Suprapubic skin (tissue), 4 donors: Measurements from ENCODE around the gene RAPGEF2. TPM values are rescaled to one million over a fixed set of nuclear protein-coding genes. Genes with fewer than 3 reads are reported as not detected.

Experiments used
- DNase-seq, 2 donors: peaks; one replicate each; pipeline ENCODE4 v3.0.0-alpha.2; 2019; ENCODE audit warnings: low spot score in 2 of 2
- H3K27ac ChIP-seq: fragments of 200-600 bp; sonication (generic); one replicate; pipeline ENCODE4 v1.5.1; 2019
- H3K27me3 ChIP-seq: fragments of 200-600 bp; sonication (generic); one replicate; pipeline ENCODE4 v1.5.1; 2019
- H3K36me3 ChIP-seq: fragments of 200-600 bp; sonication (generic); one replicate; pipeline ENCODE4 v1.5.1; 2019
- H3K4me1 ChIP-seq: fragments of 200-600 bp; sonication (generic); one replicate; pipeline ENCODE4 v1.5.1; 2019
- H3K4me3 ChIP-seq: fragments of 200-600 bp; sonication (generic); one replicate; pipeline ENCODE4 v1.5.1; 2019; ENCODE audit warnings: mild to moderate bottlenecking
- H3K9me3 ChIP-seq: fragments of 200-600 bp; sonication (generic); one replicate; pipeline ENCODE4 v1.5.1; 2019
- CTCF ChIP-seq, 2 donors: fragments of 200-600 bp in 1 of 2; fragments of 450-650 bp in 1 of 2; sonication (generic) in 1 of 2; IDR thresholded peaks; one replicate each; pipeline ENCODE4 v1.5.1; 2016 to 2019; ENCODE audit warnings: antibody characterized with exemption in 2 of 2, mild to moderate bottlenecking in 1 of 2, moderate library complexity in 1 of 2
- EP300 ChIP-seq: sonication (generic); formaldehyde crosslinking; IDR thresholded peaks from one replicate; pipeline ENCODE4 v1.6.1; 2017; ENCODE audit warnings: antibody characterized with exemption
- POLR2A ChIP-seq, 2 donors: fragments of 450-650 bp; IDR thresholded peaks; one replicate each; pipeline ENCODE4 v1.6.1; 2017; ENCODE audit warnings: antibody characterized with exemption in 2 of 2, mild to moderate bottlenecking in 2 of 2, moderate library complexity in 2 of 2
- POLR2AphosphoS5 ChIP-seq, 3 donors: sonication (generic); formaldehyde crosslinking; IDR thresholded peaks; one replicate each; pipeline ENCODE4 v1.6.1; 2017; ENCODE audit warnings: antibody characterized with exemption in 3 of 3
- WGBS: methylation state at CpG from one replicate; pipeline ENCODE4 v1.1.5; 2018; 5-methylcytosine and 5-hydroxymethylcytosine counted together
- total RNA-seq, 4 donors: library from RNA; depleted of rRNA; stranded (reverse); fragments of >200 nt; gene quantifications; one replicate each; pipeline ENCODE4 v1.1.0, GENCODE V29; 2016

The RAPGEF2 gene
- total RNA-seq, 4 donors from 2014 or later = 31.3 to 62.4 (median 43.5) TPM

GRCh38 chr4:159383562-159383931 lies 280.7 kb downstream of the RAPGEF2 start:
- Histone ChIP-seq H3K4me1 (no peaks in the 10 kb centered on the region), H3K36me3 (no peaks in the 10 kb centered on the region), H3K9me3 (no peaks in the 10 kb centered on the region), H3K27ac (no peak overlapping the region), H3K27me3 (no peaks in the 10 kb centered on the region), H3K4me3 (no peak overlapping the region)
- no peak for TF ChIP-seq CTCF (IDR thresholded peaks at IDR 0.05)
- no peak for TF ChIP-seq POLR2A (IDR thresholded peaks at IDR 0.05)
- no peak for TF ChIP-seq EP300
- TF ChIP-seq POLR2AphosphoS5 (IDR thresholded peaks at IDR 0.05) = no peak
- DNase-seq = no peak
- 80% methylated on average over 3 of the region's 3 CpGs for WGBS

GRCh38 chr4:159384017-159384416 lies 281.1 kb downstream of the RAPGEF2 start:
- no peak overlapping the region for H3K27ac ChIP-seq
- H3K4me1 ChIP-seq = no peaks in the 10 kb centered on the region
- no peak for DNase-seq
- H3K9me3 ChIP-seq = no peaks in the 10 kb centered on the region
- TF ChIP-seq EP300 (no peak), POLR2A (IDR thresholded peaks at IDR 0.05) (no peak), CTCF (IDR thresholded peaks at IDR 0.05) (no peak), POLR2AphosphoS5 (IDR thresholded peaks at IDR 0.05) (no peak)
- H3K36me3 ChIP-seq = no peaks in the 10 kb centered on the region
- H3K4me3 ChIP-seq = no peak overlapping the region
- H3K27me3 ChIP-seq = no peaks in the 10 kb centered on the region

GRCh38 chr4:159384632-159385031 lies 281.8 kb downstream of the RAPGEF2 start:
- Histone ChIP-seq H3K27me3 (no peaks in the 10 kb centered on the region), H3K4me3 (no peak overlapping the region), H3K27ac (no peak overlapping the region), H3K36me3 (no peaks in the 10 kb centered on the region), H3K9me3 (no peaks in the 10 kb centered on the region), H3K4me1 (no peaks in the 10 kb centered on the region)
- TF ChIP-seq POLR2A (IDR thresholded peaks at IDR 0.05) (no peak), POLR2AphosphoS5 (IDR thresholded peaks at IDR 0.05) (no peak), CTCF (IDR thresholded peaks at IDR 0.05) (no peak), EP300 (no peak)
- DNase-seq = no peak

- Histone ChIP-seq H3K9me3 (no peaks in the 10 kb centered on the region), H3K36me3 (no peaks in the 10 kb centered on the region), H3K27me3 (no peaks in the 10 kb centered on the region), H3K27ac (no peak overlapping the region), H3K4me1 (no peaks in the 10 kb centered on the region), H3K4me3 (no peak overlapping the region)
- TF ChIP-seq POLR2AphosphoS5 (IDR thresholded peaks at IDR 0.05) = no peak
- TF ChIP-seq POLR2A (IDR thresholded peaks at IDR 0.05) = no peak
- no peak for TF ChIP-seq EP300
- no peak for TF ChIP-seq CTCF (IDR thresholded peaks at IDR 0.05)
- 92% methylated on average over 1 of the region's 1 CpG for WGBS
- no peak for DNase-seq
These were observed 283.7 kb downstream of the RAPGEF2 start for GRCh38 chr4:159386620-159387019.

GRCh38 chr4:159389756-159390155 lies 286.9 kb downstream of the RAPGEF2 start:
- H3K27ac ChIP-seq = no peak overlapping the region
- no peak for DNase-seq
- H3K4me3 ChIP-seq = no peak overlapping the region
- H3K27me3 ChIP-seq = no peaks in the 10 kb centered on the region
- WGBS = 96% methylated on average over 5 of the region's 23 CpGs
- TF ChIP-seq POLR2AphosphoS5 (IDR thresholded peaks at IDR 0.05) (no peak), CTCF (IDR thresholded peaks at IDR 0.05) (no peak), EP300 (no peak), POLR2A (IDR thresholded peaks at IDR 0.05) (no peak)
- no peaks in the 10 kb centered on the region for H3K4me1 ChIP-seq
- H3K36me3 ChIP-seq = no peaks in the 10 kb centered on the region
- H3K9me3 ChIP-seq = no peaks in the 10 kb centered on the region
